OCI-LY1 (cell line): ENCODE measurements around the gene PANX3.

Experiments used
- CTCF ChIP-seq: fragments of 200-600 bp; sonication (generic), shearing (Covaris generic); IDR thresholded peaks from 2 replicates; pipeline ENCODE4 v1.5.1; 2017; ENCODE audit warnings: mild to moderate bottlenecking, antibody characterized with exemption, low read length, moderate library complexity, mixed read lengths
- EZH2 ChIP-seq: fragments of 200-600 bp; sonication (generic), shearing (Covaris generic); IDR thresholded peaks from 2 replicates; pipeline ENCODE4 v1.8.0; 2017; ENCODE audit warnings: borderline replicate concordance, mixed run types, mild to moderate bottlenecking, antibody characterized with exemption, low read length, moderate library complexity, mixed read lengths

GRCh38 chr11:124667601-124668000 lies 56.4 kb downstream of the PANX3 start:
- TF ChIP-seq CTCF (no peak), EZH2 (no peak)
